GM19324 (cell line): ENCODE data around the gene FOXN3.

ENCODE experiments used
- ATAC-seq: cut with Tn5 transposase; IDR thresholded peaks from one replicate; pipeline ENCODE4 v1.9.1; 2021; ENCODE audit warnings: mild to moderate bottlenecking, moderate library complexity; ENCODE audit not compliant: unreplicated experiment, low FRiP score

The FOXN3 gene

DNA sequence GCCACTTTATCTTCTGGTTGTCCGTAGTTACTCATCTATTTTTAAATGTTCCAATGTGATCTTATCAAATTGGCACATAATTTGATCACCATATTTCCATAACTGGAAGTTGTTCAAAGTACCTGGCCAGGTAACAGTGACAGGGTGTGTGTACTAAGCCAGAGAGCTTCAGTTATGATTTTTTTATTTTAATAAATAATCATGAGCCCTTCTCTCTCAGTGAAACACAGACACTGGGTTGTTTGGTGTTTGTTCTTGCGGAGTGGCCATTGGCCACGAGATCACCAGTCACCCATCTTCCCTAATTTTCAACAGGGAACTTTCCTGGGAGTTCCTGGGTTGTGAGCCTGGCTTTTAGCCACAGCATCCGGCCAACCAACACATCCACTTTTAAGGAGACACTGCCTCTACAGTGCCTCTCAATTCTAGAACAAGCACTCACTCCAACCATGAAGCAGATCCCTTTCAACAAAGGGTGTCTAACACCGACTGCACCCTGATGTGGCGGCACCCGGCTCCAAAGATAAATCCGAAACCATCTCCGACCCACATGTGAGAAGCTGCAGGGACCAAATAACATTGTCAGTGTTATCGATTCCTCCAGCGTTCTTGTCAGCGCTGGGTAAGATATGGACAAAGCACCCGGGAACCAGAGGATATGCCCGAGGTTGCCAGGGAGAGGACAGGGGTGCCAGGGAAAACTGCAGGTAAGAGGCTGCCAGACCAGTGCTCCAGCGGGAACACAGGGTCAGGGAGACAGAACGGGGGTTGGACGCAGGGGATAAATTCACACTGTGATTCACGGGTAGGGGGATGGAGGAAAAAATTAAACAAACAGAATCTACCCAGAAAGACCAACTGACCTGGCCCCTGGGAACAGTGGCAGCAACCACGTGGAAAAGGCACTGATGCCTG, 49.9 kb downstream of the FOXN3 start:
- ATAC-seq: no peak

DNA sequence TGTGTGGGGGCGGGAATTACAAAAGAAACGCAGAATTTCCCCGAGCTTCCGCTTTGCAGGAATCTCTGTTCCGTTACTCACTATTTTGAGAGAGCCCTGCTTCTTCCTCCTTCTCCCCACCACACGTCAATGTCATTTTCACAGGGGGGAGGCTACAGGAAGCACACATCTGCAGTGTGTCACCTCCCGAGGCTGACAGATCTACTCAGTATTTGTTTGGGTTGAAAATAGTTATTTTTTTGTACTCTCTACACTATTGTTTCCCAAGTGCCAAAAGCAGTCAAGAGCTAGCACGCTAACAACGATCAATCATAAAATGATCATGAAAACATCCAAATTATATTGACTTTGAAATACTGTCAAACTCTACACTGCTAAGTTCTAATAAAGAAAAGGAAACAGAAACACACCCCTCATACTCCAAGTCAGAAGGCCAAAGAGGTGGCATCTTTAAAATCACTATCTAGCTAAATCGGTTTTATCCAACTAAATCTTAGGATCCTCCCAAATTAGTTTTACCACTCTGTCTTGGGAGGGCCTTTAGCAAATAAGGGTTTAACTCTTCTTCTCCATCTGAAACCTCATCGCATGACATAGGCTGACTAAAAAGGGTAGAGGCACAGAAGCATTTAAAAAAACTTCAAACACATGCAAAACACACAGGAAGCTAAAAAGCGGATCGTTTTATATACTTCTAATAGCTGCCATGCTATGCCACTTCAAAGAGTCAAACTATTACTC, 51.8 kb downstream of the FOXN3 start:
- peak; percentile 86 for ATAC-seq

DNA sequence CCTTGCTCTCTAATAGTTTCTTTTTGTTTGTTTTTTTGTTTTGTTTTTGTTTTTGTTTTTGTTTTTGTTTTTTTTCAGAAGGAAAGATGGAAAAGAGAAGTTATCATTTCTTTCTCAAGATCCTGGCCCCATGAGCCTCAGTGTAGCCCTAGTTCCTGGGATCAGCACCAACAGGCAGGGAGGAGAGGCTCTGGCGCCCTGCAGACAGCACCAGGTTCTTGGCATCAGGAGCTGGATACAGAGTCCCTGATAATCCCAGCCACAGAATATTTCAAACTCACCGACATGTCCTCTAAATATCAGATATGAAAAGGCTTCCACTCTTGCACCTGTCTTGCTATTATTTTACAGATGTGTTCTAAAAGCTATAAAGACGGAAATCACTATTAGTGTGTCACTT, 52.7 kb downstream of the FOXN3 start:
- ATAC-seq: no peak

DNA sequence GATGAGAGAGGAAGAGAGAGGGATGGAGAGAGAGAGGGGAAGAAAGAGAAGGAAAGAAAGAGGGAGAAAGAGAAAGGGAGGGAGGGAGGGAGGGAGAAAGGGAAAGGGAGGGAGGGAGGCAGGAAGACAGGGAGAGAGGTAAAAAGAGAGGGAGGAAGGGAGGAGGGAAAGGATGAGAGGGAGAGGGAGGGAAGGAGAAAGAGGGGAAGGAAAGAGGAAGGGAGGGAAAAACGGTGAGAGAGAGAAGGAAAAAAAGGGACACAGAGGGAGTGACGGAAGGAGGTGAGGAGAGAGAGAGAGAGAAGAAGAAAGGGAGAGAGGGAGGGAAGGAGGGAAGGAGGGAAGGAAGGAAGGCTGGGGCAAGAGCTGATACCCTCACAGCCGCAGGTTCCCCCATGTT, 56.8 kb downstream of the FOXN3 start:
- no peak for ATAC-seq

DNA sequence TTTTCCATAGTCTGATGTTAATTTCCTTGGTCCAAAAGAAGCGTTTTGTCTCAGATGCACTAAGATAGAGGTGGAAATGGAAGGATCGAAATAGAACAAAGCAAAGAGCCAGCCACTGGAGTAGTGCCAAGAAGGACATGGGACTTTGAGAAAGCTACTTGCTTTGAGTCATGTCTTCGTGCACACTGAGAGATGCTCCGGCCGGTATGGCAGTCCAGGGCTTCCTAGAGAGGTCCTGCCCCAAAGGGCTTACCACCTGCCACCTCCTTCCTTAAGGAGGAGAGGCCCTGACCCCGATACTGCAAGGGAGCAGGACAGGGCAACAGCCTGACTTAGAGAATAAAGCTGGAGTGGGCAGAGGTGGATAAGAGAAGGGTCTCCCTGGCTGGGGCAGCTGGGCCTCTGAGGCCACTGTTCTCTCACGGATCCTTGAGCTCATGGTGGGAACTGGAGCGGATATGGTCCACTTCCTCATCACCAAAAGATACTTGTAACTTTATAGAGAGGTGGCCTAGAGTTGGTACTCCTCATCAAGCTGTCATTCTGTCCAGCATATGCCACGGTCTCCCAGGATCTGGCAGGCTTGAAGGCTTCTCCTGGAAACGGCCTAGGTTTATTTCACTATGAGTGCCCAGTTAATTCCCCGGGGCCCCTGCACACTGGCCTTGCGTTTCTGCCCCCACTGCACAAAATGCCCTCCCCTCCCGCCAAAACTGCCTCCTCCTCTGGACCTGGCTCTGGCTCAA, 57.4 kb downstream of the FOXN3 start:
- ATAC-seq: no peak

DNA sequence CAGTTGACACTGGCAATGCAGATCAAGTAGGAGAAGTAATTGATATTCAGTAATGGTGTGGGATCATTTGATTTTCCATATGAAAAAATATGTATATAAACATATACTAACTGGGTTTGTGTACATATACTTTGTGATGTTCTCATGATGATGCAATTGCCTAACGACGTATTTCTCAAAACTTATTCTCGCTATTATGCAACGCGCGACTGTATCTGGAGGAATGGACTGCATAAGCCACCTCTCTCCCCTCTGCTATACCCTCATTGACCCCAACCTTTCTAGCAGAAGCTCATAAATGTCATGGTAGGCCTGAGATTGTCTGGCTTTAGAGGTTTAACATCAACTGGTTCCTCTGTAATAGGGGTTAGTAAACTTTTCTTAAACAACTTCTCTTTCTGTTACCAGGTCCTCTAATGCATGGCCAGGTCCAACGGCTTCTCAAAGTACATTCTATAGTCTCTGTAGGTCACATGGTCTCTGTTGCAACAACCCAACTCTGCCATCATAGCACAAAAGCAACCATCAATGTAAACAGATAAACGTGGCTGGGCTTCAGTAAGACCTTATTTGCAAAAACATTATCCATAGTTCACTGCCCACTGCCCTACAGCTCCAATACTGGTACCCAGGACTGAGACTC, 59.3 kb downstream of the FOXN3 start:
- no peak for ATAC-seq

DNA sequence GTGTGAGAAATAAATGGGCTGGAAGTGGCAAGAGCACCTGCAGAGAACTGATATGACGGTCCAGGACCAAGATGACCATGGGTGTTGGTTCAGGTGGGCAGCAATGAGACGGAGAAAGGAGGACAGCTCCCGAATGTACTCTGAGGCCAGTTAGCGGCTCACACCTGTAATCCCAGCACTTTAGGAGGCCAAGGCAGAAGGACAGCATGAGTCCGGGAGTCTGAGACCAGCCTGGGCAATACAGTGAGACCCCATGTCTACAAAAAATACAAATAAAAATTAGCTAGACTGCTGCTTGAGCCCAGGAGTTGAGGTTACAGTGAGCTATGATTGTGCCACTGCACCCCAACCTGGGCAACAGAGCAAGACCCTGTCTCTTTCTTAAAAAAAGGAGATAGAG, 60.1 kb downstream of the FOXN3 start:
- no peak for ATAC-seq

DNA sequence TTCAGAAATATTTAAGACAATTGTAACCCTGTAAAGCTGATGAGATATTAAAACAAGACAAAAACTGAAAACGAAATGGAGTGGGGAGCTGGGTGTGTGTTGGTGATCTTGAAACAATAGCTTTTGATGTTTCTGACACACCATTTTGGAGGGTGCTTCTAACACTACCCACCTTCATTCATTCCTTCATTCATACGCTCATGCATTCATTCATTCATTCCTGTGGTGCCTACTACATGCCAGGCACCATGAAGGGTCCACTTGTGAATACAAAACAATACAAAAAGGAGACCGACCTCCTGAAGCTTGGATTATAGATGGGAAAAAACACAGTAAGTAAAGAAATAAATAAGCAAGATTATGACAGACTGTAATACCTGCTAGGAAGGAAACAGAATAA, 60.5 kb downstream of the FOXN3 start:
- no peak for ATAC-seq

DNA sequence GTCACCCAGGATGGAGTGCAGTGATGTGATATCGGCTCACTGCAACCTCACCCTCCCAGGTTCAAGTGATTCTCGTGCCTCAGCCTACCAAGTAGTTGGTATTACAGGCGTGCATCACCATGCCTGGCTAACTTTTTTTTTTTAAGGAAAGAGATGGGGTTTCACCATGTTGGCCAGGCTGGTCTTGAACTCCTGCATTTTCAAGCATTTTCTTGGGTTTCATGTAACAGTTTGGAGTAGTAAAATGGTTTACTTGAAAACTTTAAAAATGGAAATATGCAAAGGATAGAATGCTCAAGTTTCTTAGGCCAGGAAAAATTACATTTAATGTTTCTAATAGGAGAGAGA, 63.3 kb downstream of the FOXN3 start:
- ATAC-seq: no peak

DNA sequence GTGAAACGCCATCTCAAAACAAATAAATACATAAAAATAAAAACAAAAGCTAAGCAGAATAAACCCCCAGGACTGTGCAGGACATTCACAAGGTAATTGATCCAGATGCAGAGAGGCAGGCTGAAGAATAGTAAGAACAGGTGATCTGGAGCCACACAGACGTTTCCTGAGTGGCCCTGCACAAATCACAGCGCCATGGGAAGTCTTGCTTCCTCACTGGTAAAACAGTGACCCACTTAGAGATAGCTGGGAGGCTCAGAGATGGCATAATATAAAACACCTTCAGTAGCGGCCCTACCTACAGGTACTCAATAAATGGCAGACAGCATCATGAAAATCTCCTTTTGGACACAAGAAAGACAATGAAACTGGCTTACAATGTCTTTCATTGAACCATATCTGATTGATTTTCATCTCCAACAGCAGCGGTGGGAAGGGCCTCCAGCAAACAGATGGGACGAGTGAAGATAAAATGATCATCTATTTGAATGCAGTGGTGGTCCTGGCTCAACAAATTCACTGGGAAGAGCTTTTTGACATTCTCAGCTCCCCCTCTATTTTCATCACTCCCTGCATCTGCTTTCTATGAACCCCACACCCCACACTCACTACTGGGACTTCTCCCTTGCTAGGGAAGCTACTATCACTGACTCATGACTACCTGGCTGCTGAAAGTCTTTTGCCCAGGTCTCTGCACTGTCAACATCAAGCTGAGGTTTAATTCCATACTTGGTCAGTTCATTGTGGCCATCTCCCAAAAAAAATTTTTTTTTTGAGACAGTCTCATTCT, 63.9 kb downstream of the FOXN3 start:
- ATAC-seq: no peak

DNA sequence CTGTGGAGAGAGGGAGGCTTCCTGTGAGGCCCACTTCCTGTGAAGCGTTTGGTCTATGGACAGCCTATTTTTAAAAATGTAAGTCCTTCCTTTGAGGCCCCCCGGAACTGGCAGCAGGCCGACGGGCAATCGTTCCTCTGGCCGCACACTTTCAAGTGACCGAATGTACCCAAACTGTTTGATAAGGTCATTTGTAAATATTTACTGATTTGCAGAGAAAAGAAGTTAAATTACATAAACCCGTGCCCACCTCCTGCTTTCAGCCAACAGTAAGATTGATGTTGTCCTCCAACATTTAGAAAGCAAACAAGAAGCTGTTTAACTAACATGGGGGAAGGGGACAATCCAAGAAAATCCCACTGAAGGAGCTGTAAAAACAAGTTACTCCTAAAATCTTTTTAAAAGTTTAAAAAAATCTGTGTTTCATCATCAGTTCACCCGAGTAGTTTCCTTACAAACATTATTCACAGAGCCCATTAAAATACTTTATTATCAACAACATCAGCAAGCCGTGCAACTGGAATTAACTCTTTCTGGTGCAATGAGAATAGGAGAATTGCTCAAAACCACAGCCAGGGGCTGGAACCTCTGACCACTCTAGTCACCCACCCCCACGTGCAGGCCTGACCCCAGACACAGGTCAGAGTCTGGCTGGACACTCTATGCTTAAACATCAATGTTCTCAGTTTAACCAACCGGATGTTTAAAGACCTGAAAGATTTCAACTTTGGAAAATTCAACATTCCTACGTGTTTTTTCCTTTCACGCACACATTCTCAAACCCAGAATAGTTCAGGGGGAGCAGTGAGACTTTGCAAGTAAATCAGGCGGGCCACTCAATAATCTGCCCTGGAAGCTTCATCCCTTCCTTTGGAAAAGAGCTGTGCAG, 65.3 kb downstream of the FOXN3 start:
- peak; percentile 59 for ATAC-seq

DNA sequence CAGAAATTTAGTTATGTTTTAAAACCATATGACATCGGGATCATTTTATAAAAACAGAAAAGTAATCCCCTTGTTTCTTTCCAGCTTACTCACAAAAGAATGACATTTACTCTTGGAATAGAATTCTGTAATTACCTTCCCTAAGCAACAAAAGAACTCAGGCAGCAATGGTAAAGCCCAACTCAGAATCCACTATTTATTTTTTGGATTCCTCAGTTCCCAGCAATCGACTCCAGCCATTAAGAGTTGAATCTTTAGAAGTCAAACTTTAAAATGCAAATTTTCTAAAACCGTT, 65.9 kb downstream of the FOXN3 start:
- no peak for ATAC-seq

DNA sequence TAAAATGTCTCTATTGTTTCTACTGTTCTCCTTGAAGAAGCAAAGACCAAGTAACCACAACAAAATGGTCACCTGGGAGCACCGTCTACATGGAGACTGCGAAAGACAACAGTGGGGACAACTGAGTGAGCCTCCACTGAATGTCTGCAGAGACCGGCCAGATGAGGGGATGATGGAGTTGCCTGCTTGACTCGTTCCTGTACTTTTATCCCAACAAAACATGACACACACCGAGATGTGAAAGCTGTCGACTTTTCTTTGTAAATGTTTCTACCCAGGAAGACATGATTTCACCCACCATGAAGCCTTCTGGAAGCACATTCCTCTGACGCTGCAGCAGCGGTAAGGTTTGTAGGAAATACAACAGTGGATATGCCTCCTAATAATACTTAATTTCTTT, 66.9 kb downstream of the FOXN3 start:
- no peak for ATAC-seq

DNA sequence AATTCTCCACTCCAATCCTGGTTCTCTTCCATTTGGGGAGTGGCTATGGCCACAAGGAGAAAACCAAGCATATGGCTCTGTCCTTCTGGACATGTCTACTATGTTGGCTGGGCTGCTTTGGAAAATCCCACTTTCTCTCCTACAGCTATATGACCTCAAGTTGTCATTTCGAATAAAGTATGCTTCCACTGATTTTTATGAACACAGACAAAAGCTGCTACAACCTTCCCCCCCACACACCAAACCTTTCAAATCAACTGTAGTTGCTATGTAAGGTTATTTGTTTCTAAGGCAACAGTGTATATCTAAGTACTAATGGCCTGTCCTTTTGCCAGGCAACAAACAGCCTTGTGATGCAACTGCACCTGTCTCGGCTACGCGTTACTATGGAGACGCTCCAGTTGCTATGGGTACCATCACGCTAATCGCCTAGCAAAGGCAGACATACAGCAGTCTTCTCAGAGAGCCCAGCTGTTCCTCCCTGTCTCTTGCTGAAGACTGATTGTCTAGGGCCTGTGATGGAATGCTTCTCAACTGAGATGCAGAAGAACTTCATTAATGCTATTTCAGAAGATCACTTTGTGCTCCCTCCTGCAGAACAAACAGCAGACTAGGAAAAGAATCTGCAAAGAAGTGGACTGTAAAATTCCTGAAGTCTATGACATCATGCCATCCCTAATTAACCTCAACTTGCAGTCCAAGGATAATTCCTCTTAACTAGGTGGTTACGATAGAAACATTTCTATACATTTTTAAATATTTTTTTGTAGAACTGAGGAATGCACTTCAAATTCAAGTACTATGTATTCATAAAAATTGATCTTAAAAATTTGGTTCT, 67.6 kb downstream of the FOXN3 start:
- ATAC-seq: no peak

DNA sequence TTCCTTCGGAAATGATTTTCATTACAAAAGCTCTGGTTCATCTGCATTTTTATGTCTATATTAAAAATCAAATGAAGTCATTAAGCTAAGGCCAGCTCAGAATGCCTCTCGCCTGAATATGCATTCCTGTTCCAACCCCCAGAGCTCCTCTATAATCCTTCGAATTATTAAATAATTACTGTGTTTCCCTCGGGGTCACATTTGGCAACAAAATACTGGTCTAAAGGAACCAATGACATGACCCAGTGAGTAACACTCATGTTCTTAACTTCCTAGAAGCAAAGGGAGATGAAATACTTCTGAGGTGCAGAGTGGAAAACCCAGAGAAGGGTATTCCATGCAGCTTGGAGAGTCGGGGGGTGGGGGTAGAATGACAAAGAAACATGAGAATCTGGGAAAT, 68.3 kb downstream of the FOXN3 start:
- no peak for ATAC-seq

DNA sequence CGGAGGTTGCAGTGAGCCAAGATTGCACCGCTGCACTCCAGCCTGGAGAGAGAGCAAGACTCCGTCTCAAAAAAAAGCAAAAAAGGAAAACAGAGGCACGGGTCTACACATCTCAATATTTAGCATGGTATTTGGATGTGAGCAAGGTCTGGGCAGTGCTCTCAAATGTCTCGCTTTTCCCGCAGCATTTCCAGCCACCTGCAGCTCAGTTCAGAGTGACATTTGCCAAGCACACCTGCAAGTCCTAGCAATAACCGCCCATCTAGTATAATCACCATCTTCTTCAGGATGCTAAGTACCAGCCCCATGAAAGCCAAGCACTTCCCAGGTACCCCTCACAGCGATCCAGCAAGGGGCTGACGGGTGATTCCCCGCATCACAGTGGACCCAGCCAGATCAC, 69.1 kb downstream of the FOXN3 start:
- ATAC-seq: no peak

DNA sequence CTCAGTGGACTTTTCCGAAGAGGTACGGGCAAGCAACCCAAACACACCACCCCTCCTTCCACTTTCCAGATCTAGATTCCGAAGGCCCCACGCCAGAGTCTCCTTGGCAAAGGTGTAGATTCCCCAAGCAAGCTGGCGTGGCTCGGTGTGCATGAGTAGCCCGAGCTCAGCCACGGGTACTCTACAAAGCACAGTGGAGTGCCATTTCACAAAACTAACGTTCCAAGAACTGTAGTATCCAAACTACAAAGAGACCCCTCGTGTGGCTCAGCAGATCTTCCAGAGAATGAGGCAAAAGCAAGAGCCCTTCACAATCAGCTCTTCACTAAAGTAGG, 72.1 kb downstream of the FOXN3 start:
- no peak for ATAC-seq

DNA sequence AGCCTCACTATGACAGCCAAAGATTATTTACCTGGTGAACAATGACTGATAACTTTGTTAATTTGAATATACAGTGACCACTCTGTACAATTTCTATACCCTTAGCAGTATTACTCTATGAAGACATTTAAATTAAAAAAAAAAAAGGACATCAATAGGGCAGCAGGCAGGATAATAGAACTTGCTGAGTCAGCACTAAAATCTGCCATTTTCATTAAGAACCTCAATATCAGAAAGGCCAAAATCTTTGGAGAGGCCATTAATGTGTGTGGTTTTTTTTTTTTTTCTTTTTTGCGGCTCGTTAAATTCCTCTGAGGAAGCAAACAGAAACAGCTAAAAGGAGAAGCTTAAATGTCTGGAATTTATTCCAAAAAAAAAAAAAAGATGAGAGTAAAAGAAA, 73.7 kb downstream of the FOXN3 start:
- ATAC-seq: no peak

DNA sequence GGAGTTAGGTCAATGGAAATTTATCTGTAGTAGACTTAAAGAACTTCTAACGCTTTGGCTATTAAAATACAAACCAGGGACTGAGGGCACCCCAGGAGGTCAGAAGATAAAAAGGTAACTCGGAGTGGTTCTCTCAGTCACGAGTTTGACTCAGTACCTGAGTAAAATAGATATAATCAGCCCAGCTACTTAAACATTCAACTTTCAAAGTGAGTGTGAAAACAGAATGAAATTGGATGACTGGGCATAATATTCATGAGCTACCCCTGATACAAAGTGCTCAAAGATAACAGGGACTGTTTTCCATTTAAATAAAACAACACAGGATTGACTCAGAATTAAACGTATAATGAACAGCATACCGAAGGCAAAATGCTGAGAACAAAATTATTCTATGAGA, 75.0 kb downstream of the FOXN3 start:
- ATAC-seq: no peak
